ENCODE data around the gene PCDHB3. TPM values are rescaled to one million over a fixed set of nuclear protein-coding genes. Genes with fewer than 3 reads are reported as not detected.
"Not testable (repeated sequence)": the region's sequence is repeated elsewhere in the genome, so short reads cannot be mapped to it uniquely, and the experiment has no call there.

Gene PCDHB3
- total RNA-seq, 4 donors from 2014 or later: 0.81 to 3.0 (median 2.4) TPM

- no peak overlapping the region for H3K4me3 ChIP-seq (replicated peaks in 1 of 3)
- intact Hi-C loops (cut with DNase I): no loop called here
- DNase-seq: no peak
- 34 to 61% methylated on average over 19 to 33 of the region's 33 CpGs for WGBS, 2 donors
- H3K27ac ChIP-seq: no peak overlapping the region
- H3K36me3 ChIP-seq: no peaks in the 10 kb centered on the region
- H3K4me1 ChIP-seq: no peaks in the 10 kb centered on the region
- no peaks in the 10 kb centered on the region for H3K27me3 ChIP-seq
- H3K9me3 ChIP-seq: no peaks in the 10 kb centered on the region
- no peak for TF ChIP-seq POLR2A (IDR thresholded peaks at IDR 0.05)
- no peak for TF ChIP-seq CTCF (IDR thresholded peaks at IDR 0.05)
Measured at GRCh38 chr5:141150224-141150992, 50.1 kb downstream of the PCDHB3 start.

GRCh38 chr5:141150993-141151325, 50.7 kb downstream of the PCDHB3 start:
- Histone ChIP-seq H3K9me3 (no peaks in the 10 kb centered on the region), H3K27ac (no peak overlapping the region), H3K36me3 (no peaks in the 10 kb centered on the region), H3K27me3 (no peaks in the 10 kb centered on the region), H3K4me1 (no peaks in the 10 kb centered on the region), H3K4me3 (replicated peaks in 1 of 3) (no peak overlapping the region)
- DNase-seq: no peak
- TF ChIP-seq POLR2A (IDR thresholded peaks at IDR 0.05) (no peak), CTCF (IDR thresholded peaks at IDR 0.05) (no peak)
- intact Hi-C loops (cut with DNase I): no loop called here
- WGBS, 2 donors: 24 to 74% methylated on average over 13 of the region's 13 CpGs

GRCh38 chr5:141151632-141152031, 51.4 kb downstream of the PCDHB3 start:
- not testable (repeated sequence) for H3K27me3 ChIP-seq, H3K9me3 ChIP-seq

GRCh38 chr5:141152096-141152495, 51.8 kb downstream of the PCDHB3 start:
- H3K4me1 ChIP-seq; DNase-seq; H3K27me3 ChIP-seq; H3K27ac ChIP-seq; H3K36me3 ChIP-seq; H3K9me3 ChIP-seq; H3K4me3 ChIP-seq (replicated peaks in 1 of 3); intact Hi-C loops (cut with DNase I): not testable (repeated sequence)
- 26 to 59% methylated on average over 20 to 23 of the region's 36 CpGs for WGBS, 2 donors

More at GRCh38 chr5:141151632-141152031, 51.4 kb downstream of the PCDHB3 start:
- H3K27ac ChIP-seq; DNase-seq; intact Hi-C loops (cut with DNase I); H3K4me3 ChIP-seq (replicated peaks in 1 of 3); H3K4me1 ChIP-seq; H3K36me3 ChIP-seq: not testable (repeated sequence)
- WGBS, 2 donors: 15 to 59% methylated on average over 6 to 19 of the region's 41 CpGs

Other genes with a start within 250 kb of the PCDHB3 start
- gene PCDHA10, start 244.6 kb upstream of the PCDHB3 start, total RNA-seq: 10 to 100 TPM in 2 of 4 donors, 1 to 10 TPM in 2; 6.0 to 11.8 (median 9.2) TPM
- 1 to 10 TPM; 1.8 to 4.2 (median 2.1) TPM for gene PCDHA11, start 231.5 kb upstream of the PCDHB3 start, total RNA-seq
- gene PCDHA12, start 225.2 kb upstream of the PCDHB3 start, total RNA-seq: 1 to 10 TPM; 3.3 to 9.6 (median 6.1) TPM
- 1 to 10 TPM; 1.8 to 4.0 (median 3.1) TPM for gene PCDHA13, start 218.3 kb upstream of the PCDHB3 start, total RNA-seq
- 1 to 10 TPM; 3.0 to 6.4 (median 3.5) TPM for gene PCDHAC1, start 174.2 kb upstream of the PCDHB3 start, total RNA-seq
- 1 to 10 TPM; 2.0 to 5.4 (median 3.4) TPM for gene PCDHAC2, start 134.0 kb upstream of the PCDHB3 start, total RNA-seq
- gene PCDHB1, start 49.1 kb upstream of the PCDHB3 start, total RNA-seq: under 1 TPM in 1 of 4 donors, not detected in 3; under 0.01 TPM
- gene PCDHB2, start 5.9 kb upstream of the PCDHB3 start, total RNA-seq: 1 to 10 TPM; 1.2 to 4.2 (median 3.2) TPM
- 1 to 10 TPM; 2.0 to 8.7 (median 3.5) TPM for gene PCDHB4, start 21.3 kb downstream of the PCDHB3 start, total RNA-seq
- 10 to 100 TPM in 2 of 4 donors, 1 to 10 TPM in 2; 7.1 to 21.4 (median 11.1) TPM for gene PCDHB5, start 34.7 kb downstream of the PCDHB3 start, total RNA-seq
- 1 to 10 TPM in 2 of 4 donors, under 1 TPM in 2; 0.13 to 2.4 (median 0.71) TPM for gene PCDHB6, start 49.6 kb downstream of the PCDHB3 start, total RNA-seq
- gene PCDHB7, start 72.2 kb downstream of the PCDHB3 start, total RNA-seq: 1 to 10 TPM in 3 of 4 donors, under 1 TPM in 1; 0.67 to 2.8 (median 2.1) TPM
- gene PCDHB8, start 77.3 kb downstream of the PCDHB3 start, total RNA-seq: 1 to 10 TPM in 3 of 4 donors, under 1 TPM in 1; 0.67 to 2.6 (median 1.8) TPM
- gene PCDHB16, start 81.9 kb downstream of the PCDHB3 start, total RNA-seq: 1 to 10 TPM; 3.5 to 4.8 (median 4.1) TPM
- 1 to 10 TPM; 2.0 to 3.9 (median 3.0) TPM for gene PCDHB9, start 86.7 kb downstream of the PCDHB3 start, total RNA-seq
- 1 to 10 TPM; 1.6 to 3.1 (median 2.4) TPM for gene PCDHB10, start 91.9 kb downstream of the PCDHB3 start, total RNA-seq
- gene PCDHB11, start 99.2 kb downstream of the PCDHB3 start, total RNA-seq: 1 to 10 TPM; 2.0 to 3.4 (median 2.5) TPM
- gene PCDHB12, start 108.2 kb downstream of the PCDHB3 start, total RNA-seq: 1 to 10 TPM; 1.1 to 3.6 (median 2.4) TPM
- 1 to 10 TPM; 4.0 to 7.2 (median 5.2) TPM for gene PCDHB13, start 113.4 kb downstream of the PCDHB3 start, total RNA-seq
- 1 to 10 TPM; 3.5 to 6.5 (median 4.0) TPM for gene PCDHB14, start 122.9 kb downstream of the PCDHB3 start, total RNA-seq
- gene PCDHB15, start 144.9 kb downstream of the PCDHB3 start, total RNA-seq: 1 to 10 TPM; 3.8 to 6.8 (median 5.5) TPM
- gene SLC25A2, start 203.6 kb downstream of the PCDHB3 start, total RNA-seq: 1 to 10 TPM in 2 of 4 donors, not detected in 2; 1.6 to 4.5 TPM
- gene TAF7, start 220.3 kb downstream of the PCDHB3 start, total RNA-seq: 10 to 100 TPM; 48.0 to 72.6 (median 60.9) TPM
- gene PCDHGA1, start 230.0 kb downstream of the PCDHB3 start, total RNA-seq: 1 to 10 TPM in 2 of 4 donors, under 1 TPM in 2; 0.40 to 1.3 (median 0.87) TPM
- 1 to 10 TPM; 4.3 to 6.4 (median 5.6) TPM for gene PCDHGA2, start 238.3 kb downstream of the PCDHB3 start, total RNA-seq
- 1 to 10 TPM; 3.0 to 4.7 (median 4.1) TPM for gene PCDHGA3, start 243.4 kb downstream of the PCDHB3 start, total RNA-seq
- 1 to 10 TPM; 3.9 to 7.5 (median 6.0) TPM for gene PCDHGB1, start 249.6 kb downstream of the PCDHB3 start, total RNA-seq